ENCODE results near the gene MED12L. TPM values are rescaled to one million over a fixed set of nuclear protein-coding genes. Genes with fewer than 3 reads are reported as not detected.

Gene MED12L
- polyA plus RNA-seq, 1 of the 3 experiments (the other 2 are of a cell fraction), result 0.03 TPM

DNA sequence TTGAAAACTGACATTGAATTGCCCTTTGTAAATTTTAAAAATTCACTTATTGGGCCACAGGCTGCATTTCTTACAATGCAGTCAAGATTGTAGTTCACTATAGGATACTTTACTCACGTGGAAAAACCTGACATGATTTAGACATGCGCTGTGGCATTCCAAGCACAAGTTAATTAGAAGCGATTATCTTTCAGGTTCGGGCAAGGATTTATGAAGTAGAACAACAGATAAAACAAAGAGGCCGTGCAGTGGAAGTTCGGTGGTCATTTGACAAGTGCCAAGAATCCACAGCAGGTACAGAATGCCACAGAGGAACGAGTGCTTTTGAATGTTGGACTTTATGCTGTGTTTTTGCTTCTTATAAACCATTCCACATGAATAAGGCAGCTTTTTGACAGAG, 79.8 kb downstream of the MED12L start:
- WGBS (ENCODE audit: low lambda C conversion rate), result 73% methylated on average over 7 of the region's 7 CpGs
- Histone ChIP-seq H3K9me3 (no peaks in the 10 kb centered on the region), H3K27ac (ENCODE audit: low read depth in 2 of 2, low read length in 1 of 2) (no peak overlapping the region), H3K27me3 (ENCODE audit: insufficient read depth) (peaks cover 10% of the 10 kb centered on the region; the same call in 1 of the 2 replicates), H3K4me3 (ENCODE audit: low read depth in 2 of 2, low read length in 1 of 2) (no peak overlapping the region), H3K9ac (no peak overlapping the region), H3K36me3 (replicated peaks in 1 of 2; ENCODE audit: control insufficient read depth in 1 of 2, insufficient read depth in 2 of 2, low read length in 1 of 2) (no peaks in the 10 kb centered on the region), H3K4me2 (no peak overlapping the region), H4K20me1 (ENCODE audit: insufficient read depth) (no peaks in the 10 kb centered on the region), H3K79me2 (ENCODE audit: insufficient read depth) (no peaks in the 10 kb centered on the region), H3K9me2 (no peaks in the 10 kb centered on the region), H3F3A (replicated peaks; ENCODE audit: insufficient read depth) (no peaks in the 10 kb centered on the region), H2AFZ (ENCODE audit: low read depth) (no peak overlapping the region), H3K4me1 (ENCODE audit: control insufficient read depth in 1 of 2, insufficient read depth in 2 of 2, low read depth in 1 of 2, low read length in 1 of 2) (no peaks in the 10 kb centered on the region)
- ChIA-PET CTCF (interaction anchor here (1.0 kb wide), 1 partner anchor 8 kb away, joined by 3 read pairs; no protein-coding TSS in a partner anchor), POLR2A (no interaction called here)
- DNase-seq, result no peak
- TF ChIP-seq FOXJ3 (CRISPR knock-in tag; IDR thresholded peaks at IDR 0.05), result no peak
- no peak for TF ChIP-seq NFIC (IDR thresholded peaks at IDR 0.05; ENCODE audit: borderline replicate concordance)
- TF ChIP-seq RCOR1 (IDR thresholded peaks at IDR 0.05; ENCODE audit: low read length), result no peak
- no peak for TF ChIP-seq FOSL2 (IDR thresholded peaks at IDR 0.05; ENCODE audit: borderline replicate concordance, low read depth)
- TF ChIP-seq TEAD4 (IDR thresholded peaks at IDR 0.05; ENCODE audit: borderline replicate concordance, insufficient read depth), result no peak
- TF ChIP-seq CHD2 (IDR thresholded peaks at IDR 0.05; ENCODE audit: low read length, partially characterized antibody), result no peak
- no peak for TF ChIP-seq TCF12 (IDR thresholded peaks at IDR 0.05)
- TF ChIP-seq GATA2 (CRISPR knock-in tag; IDR thresholded peaks at IDR 0.05), result no peak
- TF ChIP-seq JUND (IDR thresholded peaks at IDR 0.05), result no peak

DNA sequence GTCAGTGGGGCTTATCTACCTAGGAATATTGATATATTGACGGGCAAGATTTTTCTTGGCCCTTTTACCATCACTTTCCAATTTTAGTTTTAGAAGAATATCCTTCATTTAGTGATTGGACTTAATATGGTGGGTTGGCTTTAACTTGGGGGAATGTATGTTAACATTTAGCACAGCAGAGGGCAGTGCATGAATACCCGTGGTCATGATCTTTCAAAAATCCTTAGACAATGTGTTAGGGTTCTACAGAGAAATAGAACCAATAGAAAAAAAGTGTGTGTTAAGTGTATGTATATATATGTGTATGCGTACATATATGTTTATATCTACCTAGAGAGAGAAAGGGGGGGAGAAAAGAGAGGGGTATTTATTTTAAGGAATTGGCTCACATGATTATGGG, 80.7 kb downstream of the MED12L start:
- Histone ChIP-seq H3K27me3 (ENCODE audit: insufficient read depth) (peaks cover 5% of the 10 kb centered on the region; the same call in 1 of the 2 replicates), H3K9me2 (no peaks in the 10 kb centered on the region), H3F3A (replicated peaks; ENCODE audit: insufficient read depth) (no peaks in the 10 kb centered on the region), H3K4me2 (no peak overlapping the region), H2AFZ (ENCODE audit: low read depth) (no peak overlapping the region), H3K27ac (ENCODE audit: low read depth in 2 of 2, low read length in 1 of 2) (no peak overlapping the region), H3K79me2 (ENCODE audit: insufficient read depth) (no peaks in the 10 kb centered on the region), H3K36me3 (replicated peaks in 1 of 2; ENCODE audit: control insufficient read depth in 1 of 2, insufficient read depth in 2 of 2, low read length in 1 of 2) (no peaks in the 10 kb centered on the region), H3K9me3 (no peaks in the 10 kb centered on the region), H3K4me3 (ENCODE audit: low read depth in 2 of 2, low read length in 1 of 2) (no peak overlapping the region), H3K4me1 (ENCODE audit: control insufficient read depth in 1 of 2, insufficient read depth in 2 of 2, low read depth in 1 of 2, low read length in 1 of 2) (no peaks in the 10 kb centered on the region; a peak in 1 of 4 replicates), H3K9ac (no peak overlapping the region), H4K20me1 (ENCODE audit: insufficient read depth) (no peaks in the 10 kb centered on the region)
- DNase-seq, result no peak
- ChIA-PET POLR2A (no interaction called here), CTCF (interaction anchor here (3.1 to 6.5 kb wide), 3 partner anchors 23 to 112 kb away, joined by 9 to 106 read pairs (median 32); partner anchors contain the start of gene P2RY14)
- 50% methylated on average over 3 of the region's 3 CpGs for WGBS (ENCODE audit: low lambda C conversion rate)
- no peak for TF ChIP-seq FOXJ3 (CRISPR knock-in tag; IDR thresholded peaks at IDR 0.05)
- TF ChIP-seq MEF2A (IDR thresholded peaks at IDR 0.05; ENCODE audit: borderline replicate concordance, low read depth), result no peak
- TF ChIP-seq, protein P1, sequence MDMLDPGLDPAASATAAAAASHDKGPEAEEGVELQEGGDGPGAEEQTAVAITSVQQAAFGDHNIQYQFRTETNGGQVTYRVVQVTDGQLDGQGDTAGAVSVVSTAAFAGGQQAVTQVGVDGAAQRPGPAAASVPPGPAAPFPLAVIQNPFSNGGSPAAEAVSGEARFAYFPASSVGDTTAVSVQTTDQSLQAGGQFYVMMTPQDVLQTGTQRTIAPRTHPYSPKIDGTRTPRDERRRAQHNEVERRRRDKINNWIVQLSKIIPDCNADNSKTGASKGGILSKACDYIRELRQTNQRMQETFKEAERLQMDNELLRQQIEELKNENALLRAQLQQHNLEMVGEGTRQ (IDR thresholded peaks at IDR 0.05; ENCODE audit: borderline replicate concordance, low read depth, low read length), result no peak
- no peak for TF ChIP-seq FOSL2 (IDR thresholded peaks at IDR 0.05; ENCODE audit: borderline replicate concordance, low read depth)
- TF ChIP-seq EP300 (IDR thresholded peaks at IDR 0.05; ENCODE audit: borderline replicate concordance in 1 of 2, low read depth in 1 of 2, low read length in 1 of 2), result no peak
- TF ChIP-seq, protein P2, sequence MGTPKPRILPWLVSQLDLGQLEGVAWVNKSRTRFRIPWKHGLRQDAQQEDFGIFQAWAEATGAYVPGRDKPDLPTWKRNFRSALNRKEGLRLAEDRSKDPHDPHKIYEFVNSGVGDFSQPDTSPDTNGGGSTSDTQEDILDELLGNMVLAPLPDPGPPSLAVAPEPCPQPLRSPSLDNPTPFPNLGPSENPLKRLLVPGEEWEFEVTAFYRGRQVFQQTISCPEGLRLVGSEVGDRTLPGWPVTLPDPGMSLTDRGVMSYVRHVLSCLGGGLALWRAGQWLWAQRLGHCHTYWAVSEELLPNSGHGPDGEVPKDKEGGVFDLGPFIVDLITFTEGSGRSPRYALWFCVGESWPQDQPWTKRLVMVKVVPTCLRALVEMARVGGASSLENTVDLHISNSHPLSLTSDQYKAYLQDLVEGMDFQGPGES (IDR thresholded peaks at IDR 0.05; ENCODE audit: low read depth, low read length), result no peak
- TF ChIP-seq RCOR1 (IDR thresholded peaks at IDR 0.05; ENCODE audit: low read length), result no peak
- TF ChIP-seq POLR2AphosphoS5 (IDR thresholded peaks at IDR 0.05; ENCODE audit: low read depth, low read length), result no peak
- no peak for TF ChIP-seq NFIC (IDR thresholded peaks at IDR 0.05; ENCODE audit: borderline replicate concordance)
- TF ChIP-seq TEAD4 (IDR thresholded peaks at IDR 0.05; ENCODE audit: borderline replicate concordance, insufficient read depth), result no peak
- TF ChIP-seq, protein P3, sequence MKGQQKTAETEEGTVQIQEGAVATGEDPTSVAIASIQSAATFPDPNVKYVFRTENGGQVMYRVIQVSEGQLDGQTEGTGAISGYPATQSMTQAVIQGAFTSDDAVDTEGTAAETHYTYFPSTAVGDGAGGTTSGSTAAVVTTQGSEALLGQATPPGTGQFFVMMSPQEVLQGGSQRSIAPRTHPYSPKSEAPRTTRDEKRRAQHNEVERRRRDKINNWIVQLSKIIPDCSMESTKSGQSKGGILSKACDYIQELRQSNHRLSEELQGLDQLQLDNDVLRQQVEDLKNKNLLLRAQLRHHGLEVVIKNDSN (IDR thresholded peaks at IDR 0.05; ENCODE audit: borderline replicate concordance, low read depth), result no peak
- TF ChIP-seq, protein P4, sequence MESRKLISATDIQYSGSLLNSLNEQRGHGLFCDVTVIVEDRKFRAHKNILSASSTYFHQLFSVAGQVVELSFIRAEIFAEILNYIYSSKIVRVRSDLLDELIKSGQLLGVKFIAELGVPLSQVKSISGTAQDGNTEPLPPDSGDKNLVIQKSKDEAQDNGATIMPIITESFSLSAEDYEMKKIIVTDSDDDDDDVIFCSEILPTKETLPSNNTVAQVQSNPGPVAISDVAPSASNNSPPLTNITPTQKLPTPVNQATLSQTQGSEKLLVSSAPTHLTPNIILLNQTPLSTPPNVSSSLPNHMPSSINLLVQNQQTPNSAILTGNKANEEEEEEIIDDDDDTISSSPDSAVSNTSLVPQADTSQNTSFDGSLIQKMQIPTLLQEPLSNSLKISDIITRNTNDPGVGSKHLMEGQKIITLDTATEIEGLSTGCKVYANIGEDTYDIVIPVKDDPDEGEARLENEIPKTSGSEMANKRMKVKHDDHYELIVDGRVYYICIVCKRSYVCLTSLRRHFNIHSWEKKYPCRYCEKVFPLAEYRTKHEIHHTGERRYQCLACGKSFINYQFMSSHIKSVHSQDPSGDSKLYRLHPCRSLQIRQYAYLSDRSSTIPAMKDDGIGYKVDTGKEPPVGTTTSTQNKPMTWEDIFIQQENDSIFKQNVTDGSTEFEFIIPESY (IDR thresholded peaks at IDR 0.05; ENCODE audit: borderline replicate concordance, low read depth), result no peak
- TF ChIP-seq TAF1 (IDR thresholded peaks at IDR 0.05; ENCODE audit: borderline replicate concordance, low read depth, low read length), result no peak
- TF ChIP-seq FOXM1 (IDR thresholded peaks at IDR 0.05; ENCODE audit: low read depth), result no peak
- TF ChIP-seq ELF1 (IDR thresholded peaks at IDR 0.05), result no peak
- TF ChIP-seq GABPA (IDR thresholded peaks at IDR 0.05; ENCODE audit: low read depth), result no peak
- TF ChIP-seq, protein P5, sequence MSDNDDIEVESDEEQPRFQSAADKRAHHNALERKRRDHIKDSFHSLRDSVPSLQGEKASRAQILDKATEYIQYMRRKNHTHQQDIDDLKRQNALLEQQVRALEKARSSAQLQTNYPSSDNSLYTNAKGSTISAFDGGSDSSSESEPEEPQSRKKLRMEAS (IDR thresholded peaks at IDR 0.05; ENCODE audit: low read depth), result no peak
- 0 out of 2 replicates have a peak, but pooled peaks have one; percentile 4 for TF ChIP-seq SMC3 (IDR thresholded peaks at IDR 0.05; ENCODE audit: low read depth, low read length)
- TF ChIP-seq TCF12 (IDR thresholded peaks at IDR 0.05), result no peak

Measured in SK-N-SH (cell line).